Lower leg skin (tissue), 4 donors: ENCODE data around the gene FGF22. TPM values are rescaled to one million over a fixed set of nuclear protein-coding genes. Genes with fewer than 3 reads are reported as not detected.
"Not testable (repeated sequence)": the region's sequence is repeated elsewhere in the genome, so short reads cannot be mapped to it uniquely, and the experiment has no call there.

Source experiments
- DNase-seq, 2 donors: peaks; one replicate each; pipeline ENCODE4 v3.0.0-alpha.2; 2019; ENCODE audit warnings: low spot score in 2 of 2
- H3K4me3 ChIP-seq: fragments of 200-600 bp; sonication (generic); 2 replicates; pipeline ENCODE4 v1.5.1; 2017; ENCODE audit warnings: mild to moderate bottlenecking, low read depth; ENCODE audit not compliant: poor library complexity, severe bottlenecking
- POLR2A ChIP-seq, 2 donors: fragments of 450-650 bp; IDR thresholded peaks; one replicate each; pipeline ENCODE4 v1.6.1; 2016 to 2017; ENCODE audit warnings: antibody characterized with exemption in 2 of 2, mild to moderate bottlenecking in 1 of 2, moderate library complexity in 1 of 2
- WGBS, 2 donors: methylation state at CpG; one replicate each; pipeline ENCODE4 v1.1.5; 2018; 5-methylcytosine and 5-hydroxymethylcytosine counted together
- intact Hi-C: fragments of 100-400 bp; cut with DNase I; formaldehyde crosslinking; loops from one replicate; pipeline ENCODE4 v1.15.0; 2023; ENCODE audit warnings: low total_unique reads
- total RNA-seq, 4 donors: library from RNA; depleted of rRNA; stranded (reverse); fragments of >200 nt; gene quantifications; one replicate each; pipeline ENCODE4 v1.1.0, GENCODE V29; 2016
- TF ChIP-seq, protein P1 (sequence below), 3 donors: fragments of 450-650 bp; IDR thresholded peaks; one replicate each; pipeline ENCODE4 v1.5.1; 2016; ENCODE audit warnings: antibody characterized with exemption in 3 of 3, mild to moderate bottlenecking in 3 of 3, moderate library complexity in 2 of 3

The FGF22 gene
- total RNA-seq, 4 donors from 2014 or later = 16.1 to 41.8 (median 25.6) TPM

DNA sequence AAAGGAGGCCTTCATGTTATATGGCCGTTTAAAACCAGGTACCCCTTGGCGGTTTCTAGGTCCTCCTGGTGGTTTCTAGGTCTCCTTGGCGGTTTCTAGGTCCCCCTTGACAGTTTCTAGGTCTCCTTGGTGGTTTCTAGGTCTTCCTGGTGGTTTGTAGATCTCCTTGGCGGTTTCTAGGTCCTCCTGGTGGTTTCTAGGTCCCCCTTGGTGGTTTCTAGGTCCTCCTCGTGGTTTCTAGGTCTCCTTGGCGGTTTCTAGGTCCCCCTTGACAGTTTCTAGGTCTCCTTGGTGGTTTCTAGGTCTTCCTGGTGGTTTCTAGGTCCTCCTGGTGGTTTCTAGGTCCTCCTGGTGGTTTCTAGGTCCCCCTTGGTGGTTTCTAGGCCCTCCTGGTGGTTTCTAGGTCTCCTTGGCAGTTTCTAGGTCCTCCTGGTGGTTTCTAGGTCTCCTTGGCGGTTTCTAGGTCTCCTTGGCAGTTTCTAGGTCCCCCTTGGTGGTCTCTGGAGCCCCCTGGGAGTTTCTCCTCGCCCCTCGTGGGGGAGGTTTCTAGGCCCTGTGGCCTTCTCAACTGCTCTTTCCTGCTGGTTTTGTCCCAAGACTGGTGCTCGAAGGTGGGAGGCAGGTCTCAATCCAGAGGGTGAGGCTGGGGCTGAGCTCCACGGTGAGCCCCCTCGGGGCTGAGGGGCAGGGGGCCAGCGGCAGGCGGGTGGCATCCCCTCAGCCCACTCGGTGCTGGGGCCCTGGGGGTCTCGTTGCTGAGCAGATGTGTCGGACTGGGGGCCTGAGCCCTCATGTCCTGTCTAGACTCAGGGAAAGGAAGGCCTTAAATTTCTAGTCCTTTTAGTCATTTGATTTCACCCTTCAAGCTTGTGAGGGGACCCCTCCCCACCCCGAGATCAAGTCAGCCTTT lies 42.0 kb upstream of the FGF22 start:
- H3K4me3 ChIP-seq = no peak overlapping the region
- WGBS, 2 donors = 73 to 83% methylated on average over 18 of the region's 18 CpGs
- intact Hi-C loops = no loop called here
- TF ChIP-seq, protein P1, sequence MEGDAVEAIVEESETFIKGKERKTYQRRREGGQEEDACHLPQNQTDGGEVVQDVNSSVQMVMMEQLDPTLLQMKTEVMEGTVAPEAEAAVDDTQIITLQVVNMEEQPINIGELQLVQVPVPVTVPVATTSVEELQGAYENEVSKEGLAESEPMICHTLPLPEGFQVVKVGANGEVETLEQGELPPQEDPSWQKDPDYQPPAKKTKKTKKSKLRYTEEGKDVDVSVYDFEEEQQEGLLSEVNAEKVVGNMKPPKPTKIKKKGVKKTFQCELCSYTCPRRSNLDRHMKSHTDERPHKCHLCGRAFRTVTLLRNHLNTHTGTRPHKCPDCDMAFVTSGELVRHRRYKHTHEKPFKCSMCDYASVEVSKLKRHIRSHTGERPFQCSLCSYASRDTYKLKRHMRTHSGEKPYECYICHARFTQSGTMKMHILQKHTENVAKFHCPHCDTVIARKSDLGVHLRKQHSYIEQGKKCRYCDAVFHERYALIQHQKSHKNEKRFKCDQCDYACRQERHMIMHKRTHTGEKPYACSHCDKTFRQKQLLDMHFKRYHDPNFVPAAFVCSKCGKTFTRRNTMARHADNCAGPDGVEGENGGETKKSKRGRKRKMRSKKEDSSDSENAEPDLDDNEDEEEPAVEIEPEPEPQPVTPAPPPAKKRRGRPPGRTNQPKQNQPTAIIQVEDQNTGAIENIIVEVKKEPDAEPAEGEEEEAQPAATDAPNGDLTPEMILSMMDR (IDR thresholded peaks at IDR 0.05) = no peak
- no peak for TF ChIP-seq POLR2A (IDR thresholded peaks at IDR 0.05)
- no peak for DNase-seq

DNA sequence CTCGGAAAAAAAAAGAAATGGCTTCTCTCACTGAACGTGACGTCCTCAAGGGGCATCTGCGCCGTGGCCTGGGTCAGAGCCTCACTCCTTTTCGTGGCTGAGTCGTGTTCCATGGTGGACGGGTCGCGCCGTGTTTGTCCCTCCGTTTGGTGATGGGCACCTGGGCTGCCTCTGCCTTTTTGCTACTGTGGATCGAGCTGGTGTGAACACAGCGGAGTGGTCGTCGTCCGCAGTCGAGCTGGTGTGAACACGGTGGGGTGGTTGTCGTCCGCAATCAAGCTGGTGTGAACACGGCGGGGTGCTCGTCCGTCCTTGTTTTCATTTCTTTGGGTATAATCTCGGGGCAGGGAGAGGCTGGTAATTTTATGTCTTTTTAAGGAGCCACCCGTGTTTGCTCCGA lies 38.4 kb upstream of the FGF22 start:
- DNase-seq = no peak
- H3K4me3 ChIP-seq = no peak overlapping the region
- intact Hi-C loops = no loop called here
- TF ChIP-seq POLR2A (IDR thresholded peaks at IDR 0.05) = no peak
- TF ChIP-seq, protein P1 (IDR thresholded peaks at IDR 0.05) = no peak
- 88 to 93% methylated on average over 28 of the region's 28 CpGs for WGBS, 2 donors

DNA sequence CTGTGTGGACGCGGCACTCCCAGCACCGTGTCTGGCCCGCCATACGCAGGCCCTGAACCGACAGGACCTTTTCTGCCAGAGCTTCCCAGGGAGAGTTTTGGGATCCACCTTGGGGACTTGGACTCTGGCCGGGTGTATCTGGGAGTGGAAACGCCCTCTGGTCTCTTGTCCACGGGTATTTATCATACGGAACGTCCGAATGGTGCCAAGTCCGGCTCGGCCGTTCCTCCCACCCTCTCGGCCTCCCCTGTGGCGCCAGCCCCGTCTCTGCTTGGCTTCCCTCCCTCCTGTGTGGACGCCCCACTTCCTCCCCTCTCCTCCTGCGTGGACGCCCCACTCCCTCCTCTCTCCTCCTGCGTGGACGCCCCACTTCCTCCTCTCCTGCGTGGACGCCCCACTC lies 37.9 kb upstream of the FGF22 start:
- no peak for DNase-seq

DNA sequence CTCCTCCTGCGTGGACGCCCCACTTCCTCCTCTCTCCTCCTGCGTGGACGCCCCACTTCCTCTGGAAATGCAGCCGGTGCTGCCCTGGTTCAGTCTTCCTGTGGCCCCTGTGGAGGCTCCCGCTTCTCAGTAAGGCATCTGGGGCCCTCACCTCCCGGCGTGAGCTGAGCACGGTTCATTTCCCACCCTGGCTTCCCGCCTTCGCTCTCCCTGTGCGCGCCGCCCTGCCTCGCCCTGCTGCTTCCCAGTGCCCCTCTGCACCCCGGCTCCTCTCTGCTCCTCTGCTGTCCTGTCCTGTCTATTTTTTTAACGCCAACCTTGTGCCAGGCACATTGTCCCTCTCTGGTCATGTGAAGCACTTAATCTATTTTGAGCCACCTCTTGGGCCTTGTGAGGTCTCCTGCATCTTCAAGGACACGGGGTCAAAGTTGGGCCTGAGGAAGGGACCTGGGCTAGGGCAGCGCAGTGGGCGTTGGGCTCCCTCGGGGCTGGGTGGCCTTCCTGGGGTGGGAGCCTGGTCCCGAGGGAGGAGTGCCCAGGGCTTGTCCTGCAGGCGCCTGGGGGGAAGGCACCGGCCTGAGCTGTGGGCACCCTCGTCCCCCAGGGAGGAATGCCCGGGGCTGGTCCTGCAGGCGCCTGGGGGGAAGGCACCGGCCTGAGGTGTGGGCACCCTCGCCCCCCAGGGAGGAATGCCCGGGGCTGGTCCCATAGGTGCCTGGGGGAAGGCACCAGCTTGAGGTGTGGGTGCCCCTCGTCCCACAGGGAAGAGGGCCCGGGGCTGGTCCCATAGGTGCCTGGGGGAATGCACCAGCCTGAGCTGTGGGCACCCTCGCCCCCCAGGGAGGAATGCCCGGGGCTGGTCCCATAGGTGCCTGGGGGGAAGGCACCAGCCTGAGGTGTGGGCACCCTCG lies 37.0 kb upstream of the FGF22 start:
- H3K4me3 ChIP-seq = no peak overlapping the region
- no peak for DNase-seq
- intact Hi-C loops = no loop called here
- TF ChIP-seq, protein P1 (IDR thresholded peaks at IDR 0.05) = no peak
- TF ChIP-seq POLR2A (IDR thresholded peaks at IDR 0.05) = no peak
- 84 to 85% methylated on average over 27 to 34 of the region's 35 CpGs for WGBS, 2 donors

More for the DNA sequence above, 37.9 kb upstream of the FGF22 start:
- intact Hi-C loops = no loop called here
- 82 to 91% methylated on average over 25 of the region's 25 CpGs for WGBS, 2 donors
- H3K4me3 ChIP-seq = no peak overlapping the region
- no peak for TF ChIP-seq POLR2A (IDR thresholded peaks at IDR 0.05)
- TF ChIP-seq, protein P1 (IDR thresholded peaks at IDR 0.05) = no peak

DNA sequence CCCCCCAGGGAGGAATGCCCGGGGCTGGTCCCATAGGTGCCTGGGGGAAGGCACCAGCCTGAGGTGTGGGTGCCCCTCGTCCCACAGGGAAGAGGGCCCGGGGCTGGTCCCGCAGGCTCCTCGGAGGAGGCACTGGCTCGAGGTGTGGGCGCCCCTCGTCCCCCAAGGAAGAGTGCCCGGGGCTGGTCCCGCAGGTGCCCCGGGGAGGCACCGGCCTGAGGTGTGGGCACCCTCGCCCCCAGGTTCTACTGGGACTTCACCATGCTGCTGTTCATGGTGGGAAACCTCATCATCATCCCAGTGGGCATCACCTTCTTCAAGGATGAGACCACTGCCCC lies 36.4 kb upstream of the FGF22 start:
- H3K4me3 ChIP-seq, DNase-seq, intact Hi-C loops: not testable (repeated sequence)
- WGBS, 2 donors = 85 to 86% methylated on average over 13 of the region's 13 CpGs

DNA sequence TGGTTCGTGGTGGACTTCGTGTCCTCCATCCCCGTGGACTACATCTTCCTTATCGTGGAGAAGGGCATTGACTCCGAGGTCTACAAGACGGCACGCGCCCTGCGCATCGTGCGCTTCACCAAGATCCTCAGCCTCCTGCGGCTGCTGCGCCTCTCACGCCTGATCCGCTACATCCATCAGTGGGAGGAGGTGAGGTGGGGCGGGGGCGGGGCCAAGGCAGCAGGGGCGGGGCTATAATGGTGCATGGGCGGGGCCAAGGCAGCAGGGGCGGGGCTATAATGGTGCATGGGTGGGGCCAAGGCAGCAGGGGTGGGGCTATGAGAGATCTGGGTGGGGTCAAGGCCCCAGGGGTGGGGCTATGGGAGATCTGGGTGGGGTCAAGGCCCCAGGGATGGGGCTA lies 35.9 kb upstream of the FGF22 start:
- DNase-seq, intact Hi-C loops, H3K4me3 ChIP-seq: not testable (repeated sequence)
- WGBS, 2 donors = 92 to 93% methylated on average over 18 to 20 of the region's 20 CpGs
